ENCODE measurements around the gene OGFRL1.
"Not testable (repeated sequence)": the region's sequence is repeated elsewhere in the genome, so short reads cannot be mapped to it uniquely, and the experiment has no call there.

Gene OGFRL1

DNA sequence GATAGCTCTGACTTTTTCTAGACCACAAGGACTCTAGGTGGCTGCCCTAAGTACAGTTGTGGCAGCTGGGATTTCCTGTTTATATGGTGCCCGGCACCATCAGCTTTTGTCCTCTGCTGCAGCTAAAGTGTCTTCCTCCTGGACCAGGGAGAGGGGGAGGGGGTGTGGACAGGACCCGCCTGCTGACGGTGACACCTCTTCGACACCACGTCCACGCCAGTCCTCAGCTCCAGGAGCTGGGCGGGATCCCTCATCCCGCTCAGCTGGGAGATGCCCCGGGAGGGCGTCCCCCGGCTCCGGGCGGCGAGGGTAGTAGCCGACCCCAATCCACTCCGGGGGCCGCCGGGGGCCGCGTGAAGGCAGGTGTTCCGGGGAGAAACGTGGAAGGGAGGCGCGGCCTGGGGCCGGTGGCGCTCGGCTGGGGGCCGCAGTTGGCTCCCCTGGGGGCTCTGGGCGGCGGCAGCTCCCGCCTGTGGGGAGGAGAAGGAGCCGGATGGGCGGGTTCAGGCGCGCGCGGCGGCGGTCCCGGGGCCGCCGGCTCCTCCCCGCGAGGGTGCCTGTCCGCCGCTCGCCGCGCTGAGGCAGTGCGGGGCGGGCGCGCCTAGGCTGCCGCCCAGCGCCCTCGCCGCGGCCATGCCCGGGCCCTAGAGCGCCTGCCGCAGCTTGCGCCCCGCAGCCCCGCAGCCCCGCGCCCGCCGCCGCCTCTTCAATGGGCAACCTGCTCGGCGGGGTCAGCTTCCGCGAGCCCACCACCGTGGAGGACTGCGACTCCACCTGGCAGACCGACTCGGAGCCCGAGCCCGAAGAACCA is at the start of gene OGFRL1:
TSS of gene OGFRL1 (plus strand) at position 584 of the 811 bp plus-strand sequence. CDS start at position 710, 126 bp downstream.
- DNase-seq: peak; percentile 14 to 50 (median 32)

DNA sequence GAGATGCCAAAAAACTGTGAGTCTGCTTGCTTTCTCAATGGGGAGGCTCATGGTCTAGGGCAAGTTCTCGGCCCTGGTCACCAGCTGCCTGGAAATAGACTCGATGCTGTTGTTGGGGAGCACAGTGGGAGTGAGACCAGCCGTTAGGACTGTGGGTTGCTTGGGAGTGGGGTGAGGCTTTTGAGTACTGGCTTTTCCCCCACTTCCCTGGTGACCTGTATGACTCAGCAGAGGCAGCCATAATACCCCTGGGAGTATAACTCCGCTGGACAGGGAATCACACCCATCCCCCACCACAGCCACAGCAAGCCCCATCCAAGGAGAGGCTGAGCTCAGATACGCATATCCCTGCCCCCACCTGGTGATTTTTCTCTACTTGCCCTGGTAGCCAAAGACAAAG is 48.9 kb upstream of the OGFRL1 start:
- DNase-seq: no peak

DNA sequence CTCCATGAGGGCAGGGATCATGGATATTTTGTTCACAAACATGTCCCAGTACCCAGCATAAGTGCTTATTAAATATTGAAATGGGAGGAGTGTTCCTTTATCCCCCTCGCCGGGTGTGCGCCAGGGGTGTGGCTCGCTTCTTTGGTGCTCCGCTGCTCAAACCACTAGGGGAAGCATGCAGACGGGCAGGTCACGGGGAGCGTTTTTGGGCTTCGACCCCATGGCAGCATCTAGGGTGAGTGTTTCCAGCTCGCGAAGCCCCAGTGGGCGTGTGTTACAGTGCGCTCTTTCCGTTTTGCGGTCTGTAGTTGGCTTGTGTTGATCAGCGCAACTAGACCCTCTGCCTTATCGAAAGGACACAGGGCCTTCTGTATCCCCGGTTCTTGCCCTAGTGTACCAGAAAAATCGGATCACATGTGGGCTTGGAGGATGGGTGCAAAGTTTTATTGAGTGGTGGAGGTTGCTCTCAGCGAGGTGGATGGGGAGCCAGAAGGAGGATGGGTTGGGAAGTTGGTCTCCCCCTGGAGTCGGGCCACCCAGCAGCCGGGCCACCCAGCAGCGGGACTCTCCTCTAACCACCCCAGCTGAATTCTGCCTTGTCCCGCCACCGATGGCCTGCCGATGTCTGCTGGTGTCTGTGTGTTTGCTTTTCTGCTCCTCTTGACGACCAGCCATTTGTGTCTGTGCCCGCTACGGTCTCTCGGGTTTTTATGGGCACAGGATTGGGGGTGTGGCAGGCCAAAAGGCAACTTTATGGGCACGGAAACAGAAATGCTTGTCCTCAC is 43.2 kb upstream of the OGFRL1 start:
- DNase-seq: no peak

DNA sequence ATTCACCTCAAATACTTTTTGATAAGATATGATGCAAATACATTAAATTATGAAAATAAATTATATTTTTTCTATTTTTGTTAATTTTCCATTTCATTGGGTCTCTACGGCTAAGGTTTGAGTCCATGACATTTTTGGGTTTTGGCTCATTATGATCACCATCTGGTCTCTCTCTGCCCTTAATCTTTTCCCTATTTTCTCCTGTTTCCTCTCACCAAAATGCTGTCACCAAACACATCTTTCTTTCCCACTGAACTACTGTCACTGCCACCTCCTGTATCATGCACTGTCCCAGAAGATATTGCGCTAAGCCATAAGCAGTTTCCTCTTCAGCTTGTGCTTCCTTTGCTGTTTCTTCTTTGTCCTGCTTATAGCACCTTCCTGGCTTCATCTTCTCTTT is 42.0 kb upstream of the OGFRL1 start:
- DNase-seq: no peak

DNA sequence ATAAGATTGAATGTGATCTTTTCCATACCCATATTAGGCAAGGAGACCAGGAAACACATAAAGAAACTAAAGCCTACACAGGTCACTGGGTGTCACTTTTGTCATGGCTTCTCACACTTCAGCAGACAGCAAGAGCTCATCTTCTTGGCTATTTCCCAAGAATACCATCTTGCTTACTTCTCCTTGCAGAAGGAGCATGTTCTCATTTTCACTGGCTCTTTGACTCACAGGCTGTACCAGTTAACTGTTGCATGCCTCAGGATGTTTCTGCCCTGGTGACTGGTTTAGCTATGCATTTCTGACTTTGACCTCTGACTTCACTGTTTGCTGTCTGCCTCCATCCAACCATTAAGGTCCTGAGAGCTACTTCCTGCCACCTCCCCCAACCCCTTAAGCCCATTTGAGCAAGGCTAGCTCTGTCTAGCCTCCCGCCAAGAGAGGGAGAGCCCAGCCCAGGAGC is 40.3 kb upstream of the OGFRL1 start:
- DNase-seq: no peak

DNA sequence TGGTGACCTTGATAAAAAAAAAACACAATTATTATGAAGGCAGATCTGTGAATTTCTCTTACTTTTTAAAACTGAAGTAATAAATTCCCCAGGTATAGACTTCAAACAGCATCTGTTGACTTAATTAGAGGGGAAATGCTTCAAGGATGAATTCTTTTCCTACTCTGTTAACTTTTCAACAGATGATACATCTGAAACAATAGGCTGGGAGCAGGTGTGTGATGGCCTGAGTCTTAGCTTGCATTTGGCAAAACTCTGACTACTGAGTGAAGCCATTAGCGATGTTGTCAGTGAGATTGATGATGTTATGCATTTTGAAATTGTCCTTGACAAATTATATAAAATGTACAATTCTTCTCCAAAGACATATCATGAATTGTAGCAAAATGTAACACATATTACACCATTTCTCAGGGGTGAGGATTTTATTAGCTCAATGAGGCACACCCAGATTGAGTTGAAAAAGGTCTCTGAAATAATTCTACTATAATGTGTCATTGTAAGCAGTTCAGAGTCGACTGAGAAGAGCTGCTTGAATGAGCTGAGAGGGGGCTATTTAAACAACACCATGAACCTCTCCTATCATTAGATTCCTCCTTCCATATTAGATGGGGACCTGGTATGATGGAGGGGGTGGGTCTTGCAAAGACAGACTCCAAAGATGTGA is 39.6 kb upstream of the OGFRL1 start:
- no peak for DNase-seq

DNA sequence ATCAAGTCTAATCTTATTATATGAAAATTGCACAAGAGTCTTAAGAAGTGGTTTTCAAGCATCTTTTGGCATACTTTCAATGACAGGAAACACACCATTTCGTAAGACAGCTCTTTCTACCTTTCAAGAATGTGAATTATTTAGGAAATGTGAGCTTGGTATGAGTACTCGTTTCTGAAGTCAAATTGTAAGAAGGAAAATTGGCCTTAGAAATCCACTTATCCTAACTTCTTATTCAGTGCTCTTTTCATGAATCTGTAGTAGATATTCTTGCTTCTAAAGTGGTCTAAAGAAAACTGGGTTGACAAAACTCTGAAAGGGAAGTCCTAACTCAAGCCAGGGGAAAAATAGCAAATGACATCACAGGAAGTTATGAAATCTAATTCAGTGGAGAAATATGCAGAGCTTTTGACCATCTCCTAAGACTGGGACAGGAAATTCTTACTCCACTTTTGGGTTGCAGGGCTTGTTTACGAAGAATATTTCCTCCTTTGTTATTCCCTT is 38.5 kb upstream of the OGFRL1 start:
- no peak for DNase-seq

DNA sequence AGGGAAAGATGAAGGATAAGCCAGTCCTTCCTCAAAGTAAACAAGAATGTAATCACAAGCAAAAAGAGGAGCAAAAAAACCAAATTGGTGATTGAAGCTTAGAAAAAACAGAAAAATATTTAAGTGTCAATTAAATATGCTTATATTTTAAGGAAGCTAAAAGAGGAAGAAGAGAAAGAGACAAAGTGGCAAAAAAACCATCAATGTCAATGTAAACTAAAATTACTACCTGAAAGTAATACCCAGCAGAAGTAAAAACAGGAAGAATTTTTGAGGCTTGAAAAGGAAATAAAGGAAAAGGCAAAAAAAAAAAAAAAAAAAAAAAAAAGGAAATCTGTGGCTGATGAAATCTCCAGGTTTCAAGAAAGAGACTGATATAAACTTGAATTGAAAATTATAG is 36.2 kb upstream of the OGFRL1 start:
- DNase-seq: no peak

DNA sequence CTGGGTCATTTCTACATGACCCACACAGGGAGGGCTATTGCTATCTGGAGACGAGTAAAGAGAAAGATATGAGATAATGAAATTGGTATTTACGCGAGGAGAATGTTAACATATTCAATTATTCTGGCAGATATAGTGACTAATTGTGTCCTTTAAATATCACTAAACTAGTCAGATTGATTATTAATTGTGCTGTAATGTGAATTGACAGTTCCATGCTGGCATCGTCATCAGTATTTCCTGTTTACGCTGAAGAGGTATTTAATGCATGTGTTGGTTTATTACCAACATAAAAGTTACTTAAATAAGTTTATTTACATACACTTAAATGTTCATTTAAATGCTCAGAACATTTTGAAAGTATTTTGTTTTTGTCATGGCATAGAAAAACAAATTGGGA is 35.7 kb upstream of the OGFRL1 start:
- no peak for DNase-seq

DNA sequence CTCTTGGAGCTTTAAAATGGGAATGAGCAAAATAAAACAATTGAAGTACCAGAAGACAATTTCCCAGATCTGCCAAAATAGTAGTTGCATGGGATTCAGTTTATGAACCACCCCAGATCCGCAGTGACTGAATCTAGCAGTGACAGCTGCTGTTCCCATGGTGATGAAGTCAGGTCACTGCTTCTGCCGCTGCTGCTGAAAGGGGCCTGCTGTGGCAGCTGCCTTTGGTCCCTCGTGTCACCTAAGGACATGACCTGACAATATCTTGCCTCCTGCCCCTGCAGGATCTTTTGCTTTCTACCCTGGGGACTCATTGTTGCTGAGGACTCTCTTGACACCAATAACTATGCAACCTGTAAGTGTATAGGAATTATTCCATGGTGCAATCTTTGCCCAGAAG is 34.3 kb upstream of the OGFRL1 start:
- DNase-seq: no peak

DNA sequence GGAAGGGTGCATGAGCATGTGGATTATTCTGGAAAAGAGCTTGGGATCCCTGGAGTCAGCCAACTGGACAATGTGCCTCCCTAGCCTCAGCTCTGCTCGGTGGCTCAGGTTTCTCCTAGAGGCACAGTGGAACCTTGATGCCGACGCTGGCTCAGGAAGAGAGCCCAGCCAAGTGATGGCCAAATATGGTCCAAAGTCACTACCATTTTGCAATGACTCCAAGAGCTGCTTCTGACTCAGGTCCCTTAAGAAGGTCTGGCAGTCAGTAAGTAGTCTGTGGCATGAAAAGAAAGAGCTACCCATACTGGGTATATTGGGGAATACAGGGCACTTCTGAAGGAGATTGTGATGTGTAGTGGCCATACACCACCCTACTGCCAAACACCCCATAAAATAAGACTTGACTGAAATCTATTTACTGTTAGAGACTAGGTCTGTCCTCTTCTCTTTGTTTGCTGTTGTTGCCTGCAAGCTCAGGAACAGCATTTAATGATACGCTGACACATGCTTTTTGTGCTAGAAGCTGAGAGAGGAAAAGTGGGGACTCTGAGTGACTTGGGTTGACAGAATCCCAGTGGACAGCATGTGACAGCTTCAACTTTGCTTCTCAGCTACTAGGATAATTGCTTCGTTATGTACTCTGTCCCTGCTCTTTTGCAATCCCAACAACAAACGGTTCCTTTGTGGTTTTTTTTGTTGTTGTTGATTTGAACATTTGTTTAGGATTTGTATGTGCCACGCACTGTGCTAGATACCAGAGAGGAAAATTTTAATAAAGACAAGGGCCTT is 30.3 kb upstream of the OGFRL1 start:
- no peak for DNase-seq

DNA sequence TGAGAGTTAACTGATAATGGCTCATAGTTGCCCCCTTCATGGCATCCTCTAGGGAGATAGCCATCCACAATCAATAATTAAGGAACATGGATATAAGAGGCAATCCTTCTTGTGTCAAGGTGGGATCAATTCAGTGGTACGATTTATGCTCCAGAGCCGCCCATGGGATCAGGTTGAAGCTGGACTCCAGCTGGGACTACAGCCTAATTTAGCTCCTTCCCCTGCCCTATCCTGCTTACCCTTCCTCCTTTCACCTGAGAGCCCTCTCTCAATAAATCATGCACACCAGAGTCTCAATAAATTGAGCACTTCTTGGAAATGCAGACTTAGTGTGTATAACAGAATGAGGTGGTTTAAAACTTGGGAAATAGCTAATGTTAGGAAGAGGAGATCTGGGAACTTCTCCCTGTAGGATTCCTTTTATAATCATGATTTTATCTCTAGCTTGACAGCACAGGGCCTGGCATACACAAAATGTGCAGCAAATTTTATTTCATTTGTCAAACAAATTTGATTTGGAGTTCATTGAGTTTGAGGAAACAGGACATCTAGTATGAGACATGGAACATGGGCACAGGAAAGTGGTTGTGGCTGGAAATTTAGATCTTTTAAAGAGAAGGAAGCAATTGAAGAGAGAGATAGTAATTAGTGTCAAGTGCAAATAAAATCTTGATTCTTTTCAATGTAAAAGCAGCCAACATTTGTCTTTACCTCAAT is 28.6 kb upstream of the OGFRL1 start:
- DNase-seq: no peak

DNA sequence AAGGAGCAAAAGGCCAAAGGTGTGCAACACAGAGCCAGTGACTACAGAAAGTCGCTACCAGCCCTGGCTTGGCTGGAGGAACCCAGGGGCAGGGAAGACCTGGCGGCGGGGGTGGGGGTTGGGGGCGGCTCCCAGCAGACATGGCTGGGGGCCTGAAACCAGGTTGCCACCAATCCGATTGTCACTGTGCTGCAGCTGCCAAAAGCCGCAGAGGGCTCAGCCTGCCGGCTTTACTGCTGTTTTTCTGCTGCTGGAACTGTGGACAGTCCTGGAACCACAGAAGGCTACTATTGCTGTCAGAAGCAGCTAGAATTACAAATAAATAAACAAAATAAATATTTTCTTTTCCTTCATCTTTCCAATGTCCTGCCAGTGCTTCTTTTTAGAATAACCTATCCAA is 25.7 kb upstream of the OGFRL1 start:
- no peak for DNase-seq

DNA sequence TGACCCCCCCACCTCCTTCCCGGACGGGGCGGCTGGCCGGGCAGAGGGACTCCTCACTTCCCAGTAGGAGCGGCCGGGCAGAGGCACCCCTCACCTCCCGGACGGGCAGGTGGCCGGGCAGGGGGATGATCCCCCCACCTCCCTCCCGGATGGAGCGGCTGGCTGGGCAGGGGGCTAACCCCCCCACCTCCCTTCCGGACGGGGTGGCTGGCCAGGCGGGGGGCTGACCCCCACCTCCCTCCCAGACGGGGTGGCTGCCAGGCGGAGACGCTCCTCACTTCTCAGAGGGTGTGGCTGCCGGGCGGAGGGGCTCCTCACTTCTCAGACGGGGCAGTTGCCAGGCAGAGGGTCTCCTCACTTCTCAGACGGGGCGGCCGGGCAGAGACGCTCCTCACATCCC is 22.2 kb upstream of the OGFRL1 start:
- not testable (repeated sequence) for DNase-seq

DNA sequence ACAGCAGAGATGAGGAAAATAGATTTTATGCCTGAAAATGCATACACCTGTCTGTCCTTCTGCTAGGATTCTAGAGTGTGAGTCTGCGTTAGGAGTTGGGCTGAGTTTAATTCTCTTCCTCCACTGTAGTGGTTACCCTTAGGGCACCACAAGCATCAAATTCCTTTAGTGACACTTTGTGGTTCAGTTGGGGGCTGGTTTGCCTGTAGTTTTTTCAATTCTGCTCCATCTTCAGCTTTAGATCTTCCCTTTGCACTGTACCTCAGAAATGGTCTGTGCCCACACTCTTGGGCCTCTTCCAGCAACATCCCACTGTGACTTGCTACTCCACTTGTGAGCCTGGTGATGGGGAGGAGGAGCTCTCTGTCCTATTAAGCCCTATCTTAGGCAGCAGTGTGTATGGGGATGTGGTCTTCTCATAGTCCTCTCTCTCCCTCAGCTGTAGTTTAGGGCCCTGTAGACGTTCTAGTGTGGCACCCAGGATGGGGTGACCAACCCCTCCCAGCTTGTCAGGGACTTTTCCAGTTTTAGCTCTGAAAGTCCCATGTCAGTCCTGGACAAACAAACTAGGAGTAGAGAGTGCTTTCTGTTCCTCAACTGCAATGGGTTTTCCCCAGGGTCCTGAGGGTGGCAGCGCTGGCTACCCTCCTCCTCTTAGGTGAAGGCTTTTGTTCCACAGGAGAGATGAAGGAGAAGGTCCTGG is 19.7 kb upstream of the OGFRL1 start:
- no peak for DNase-seq

DNA sequence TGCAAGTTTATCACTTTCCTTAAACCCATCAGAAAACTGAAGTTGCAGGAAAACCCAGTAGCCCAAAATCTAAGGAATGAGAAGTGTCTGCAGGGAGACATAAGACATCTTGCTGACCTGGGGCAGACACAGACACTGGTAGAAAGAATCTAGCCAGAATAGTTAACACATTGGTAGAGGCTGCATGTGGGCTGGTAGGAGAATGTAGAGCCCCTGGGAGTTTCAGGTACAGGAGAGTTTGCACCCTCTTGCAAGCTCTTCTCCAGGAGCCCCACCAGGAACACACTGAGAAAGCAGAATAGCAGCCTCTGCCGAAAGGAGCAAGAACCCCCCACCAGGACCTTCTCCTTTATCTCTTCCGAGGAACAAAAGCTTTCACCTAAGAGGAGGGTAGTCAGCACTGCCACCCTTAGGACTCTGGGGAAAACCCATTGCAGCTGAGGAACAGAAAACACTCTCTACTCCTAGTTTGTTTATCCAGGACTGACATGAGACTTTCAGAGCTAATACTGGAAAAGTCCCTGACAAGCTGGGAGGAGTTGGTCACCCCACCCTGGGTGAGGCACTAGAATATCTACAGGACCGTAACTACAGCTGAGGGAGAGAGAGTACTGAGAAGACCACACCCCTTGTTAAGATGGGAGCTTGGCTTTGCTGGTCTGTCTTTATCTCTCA is 10.5 kb upstream of the OGFRL1 start:
- no peak for DNase-seq

DNA sequence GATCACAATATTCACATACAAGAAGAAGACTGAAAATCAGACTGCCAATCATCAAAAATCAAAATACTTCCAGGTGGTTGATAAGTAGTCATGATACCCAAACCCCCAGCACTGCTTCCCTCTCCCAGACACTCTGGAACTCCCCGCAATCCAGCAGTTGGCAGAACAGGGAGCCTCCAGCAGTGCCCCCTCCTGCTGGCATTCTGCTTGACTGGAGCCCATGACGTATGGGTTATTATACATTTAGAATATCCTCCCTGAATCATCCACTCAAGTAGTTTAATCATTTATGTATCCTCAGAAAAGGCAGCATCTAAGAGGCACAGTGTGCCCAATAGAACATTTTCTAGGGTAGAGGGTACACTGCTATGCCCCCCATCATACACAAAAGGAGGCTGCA is 9.3 kb upstream of the OGFRL1 start:
- DNase-seq: no peak

DNA sequence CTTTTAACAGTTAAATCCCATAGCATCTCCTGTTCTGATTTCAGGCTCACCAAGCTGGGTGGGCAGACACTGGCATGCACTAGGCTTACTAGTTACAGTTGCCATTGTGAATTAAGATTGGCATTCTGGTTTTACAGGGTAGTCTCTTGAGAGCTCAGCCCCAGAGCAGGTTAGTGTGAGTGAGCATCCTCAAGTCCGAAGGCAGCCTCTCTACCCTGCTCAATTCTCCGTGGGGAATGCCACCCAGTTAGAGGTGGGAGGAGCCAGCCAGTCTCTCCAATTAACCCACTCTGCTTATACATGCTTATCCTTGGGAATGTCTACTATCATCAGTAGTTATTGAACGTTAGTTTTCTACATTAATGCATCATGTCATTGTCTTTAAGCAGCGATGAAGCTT is 8.9 kb upstream of the OGFRL1 start:
- no peak for DNase-seq

DNA sequence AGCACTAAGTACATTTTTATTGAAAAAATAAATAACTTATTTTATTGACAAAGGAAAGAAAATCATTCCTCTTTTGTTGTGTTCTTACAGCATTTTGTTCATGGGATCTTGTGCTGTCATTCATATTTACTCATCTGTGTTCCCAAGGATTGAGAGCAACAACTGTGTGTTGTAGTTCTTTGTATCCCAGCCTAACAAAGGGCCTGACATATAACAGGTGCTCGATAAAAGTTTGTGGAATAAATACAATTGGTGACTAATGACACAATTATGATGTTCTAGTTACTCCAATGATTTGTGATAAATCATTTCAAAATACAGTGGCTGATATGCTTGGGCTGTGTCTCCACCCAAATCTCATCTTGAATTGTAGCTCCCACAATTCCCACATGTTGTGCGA is 7.9 kb upstream of the OGFRL1 start:
- DNase-seq: no peak

DNA sequence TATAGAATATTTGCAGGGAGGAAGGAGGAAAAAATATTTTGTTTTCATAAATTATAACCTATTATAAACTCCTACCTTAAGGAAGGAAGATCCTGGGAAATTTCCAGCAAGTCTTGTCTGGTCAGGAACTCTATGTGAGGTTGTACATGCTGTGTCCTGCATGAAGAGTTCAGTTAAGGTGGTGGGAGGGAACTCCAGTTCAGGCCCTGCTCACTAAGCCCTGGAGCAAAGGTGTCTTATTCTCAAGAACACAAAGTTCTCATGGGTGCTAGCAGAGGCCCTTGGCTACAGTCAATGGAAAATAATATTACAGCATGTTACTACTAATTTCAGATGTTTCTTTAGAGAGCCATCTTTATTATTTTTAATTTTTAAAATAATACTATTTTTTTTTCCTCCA is 3.8 kb upstream of the OGFRL1 start:
- no peak for DNase-seq

DNA sequence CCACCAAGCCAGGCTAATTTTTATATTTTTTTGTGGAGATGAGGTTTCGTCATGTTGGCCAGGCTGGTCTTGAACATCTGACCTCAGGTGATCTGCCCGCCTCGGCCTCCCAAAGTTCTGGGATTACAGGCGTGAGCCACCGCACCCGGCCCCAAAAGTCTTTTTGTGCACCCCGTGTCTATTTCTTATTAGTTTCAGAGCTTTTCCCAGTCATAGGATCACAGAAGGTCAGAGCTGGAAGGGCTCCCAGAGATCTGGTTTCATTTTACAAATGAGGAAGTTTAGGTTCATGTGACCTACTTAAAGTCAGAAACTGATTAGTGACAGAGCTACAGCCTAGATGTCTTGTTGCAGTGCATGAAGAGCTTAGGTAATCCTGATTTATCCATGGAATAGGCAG is 1.6 kb upstream of the OGFRL1 start:
- DNase-seq: no peak

All from activated CD4-positive, CD25-positive, alpha-beta regulatory T cell (primary cell).